Measurements from ENCODE around the gene CCL27. TPM values are rescaled to one million over a fixed set of nuclear protein-coding genes. Genes with fewer than 3 reads are reported as not detected.

Gene CCL27
- total and polyA plus RNA-seq, 2 of the 8 experiments (the other 6 are each of a cell fraction or from before 2014, with no cell fraction given), result 0.42 TPM; not detected in 1

- TF ChIP-seq RXRA (IDR thresholded peaks at IDR 0.05; ENCODE audit: insufficient read depth, low read depth, low read length), result no peak
- TF ChIP-seq CBX8 (IDR thresholded peaks at IDR 0.05; ENCODE audit: borderline replicate concordance, low read depth, low read length), result no peak
- TF ChIP-seq CTBP2 (IDR thresholded peaks at IDR 0.05; ENCODE audit: borderline replicate concordance, insufficient read depth, insufficient read length, low read length), result peak; percentile 67
- 0 out of 2 replicates have a peak, but pooled peaks have one; percentile 10 for TF ChIP-seq GABPA (IDR thresholded peaks at IDR 0.05; ENCODE audit: borderline replicate concordance, insufficient read depth, low read length)
- no peak for TF ChIP-seq SIX5 (IDR thresholded peaks at IDR 0.05; ENCODE audit: low read depth, low read length)
- peak; percentile 72; the same call in 1 of the 2 replicates for TF ChIP-seq SP1 (IDR thresholded peaks at IDR 0.05; ENCODE audit: low read depth, low read length)
- TF ChIP-seq POLR2AphosphoS5 (IDR thresholded peaks at IDR 0.05; ENCODE audit: low read depth, low read length), result no peak; the same call in 1 of the 2 replicates
- no peak for TF ChIP-seq EZH2 (IDR thresholded peaks at IDR 0.05; ENCODE audit: low read depth, low read length, severe bottlenecking)
- peak; percentile 99 for TF ChIP-seq KDM4A (IDR thresholded peaks at IDR 0.05; ENCODE audit: low read depth, low read length, severe bottlenecking)
- no peak for TF ChIP-seq EGR1 (IDR thresholded peaks at IDR 0.05; ENCODE audit: borderline replicate concordance, low read depth, low read length)
- TF ChIP-seq E2F6 (IDR thresholded peaks at IDR 0.05), result peak; percentile 94
- no peak for TF ChIP-seq HDAC6 (IDR thresholded peaks at IDR 0.05; ENCODE audit: low read depth, low read length)
- TF ChIP-seq RFX5 (IDR thresholded peaks at IDR 0.05; ENCODE audit: borderline replicate concordance, low read depth, low read length), result no peak
- TF ChIP-seq JUND (IDR thresholded peaks at IDR 0.05; ENCODE audit: low read length), result peak; percentile 84
- TF ChIP-seq TBP (IDR thresholded peaks at IDR 0.05; ENCODE audit: low read depth, low read length), result peak; percentile 58
- TF ChIP-seq POU5F1 (IDR thresholded peaks at IDR 0.05; ENCODE audit: low read depth, low read length), result no peak
- peak; percentile 20 to 78; a peak in 2 of 4 replicates for TF ChIP-seq SIN3A (conservative IDR thresholded peaks at IDR 0.05 in 1 of 2, IDR thresholded peaks at IDR 0.05 in 1 of 2; ENCODE audit: low read depth in 1 of 2, low read length in 2 of 2)
- no peak for TF ChIP-seq CHD2 (IDR thresholded peaks at IDR 0.05; ENCODE audit: low read length)
- TF ChIP-seq CEBPB (IDR thresholded peaks at IDR 0.05; ENCODE audit: low read depth, low read length), result no peak
- no peak; the same call in 1 of the 2 replicates for TF ChIP-seq BACH1 (IDR thresholded peaks at IDR 0.05; ENCODE audit: low read length)
- TF ChIP-seq CREB1 (IDR thresholded peaks at IDR 0.05), result peak; percentile 78
- 0 out of 2 replicates have a peak, but pooled peaks have one; percentile 21 for TF ChIP-seq GTF2F1 (IDR thresholded peaks at IDR 0.05; ENCODE audit: borderline replicate concordance, low read depth, low read length)
- no peak for TF ChIP-seq JUN (IDR thresholded peaks at IDR 0.05; ENCODE audit: low read depth, low read length)
- no peak for TF ChIP-seq ZNF274 (IDR thresholded peaks at IDR 0.05; ENCODE audit: borderline replicate concordance, extremely low read depth, low read length)
These were observed 24.9 kb downstream of the CCL27 start, which contains the start of gene SIGMAR1 (continued) for GRCh38 chr9:34637356-34638137.

All from H1 (cell line).